Liver (tissue), 9 donors: ENCODE measurements around the gene GIGYF1. TPM values are rescaled to one million over a fixed set of nuclear protein-coding genes. Genes with fewer than 3 reads are reported as not detected.
A peak's percentile ranks its signal among the peaks of the same experiment; 100 is the strongest.

ENCODE experiments used
- DNase-seq: peaks from one replicate; pipeline ENCODE4 v3.0.0-alpha.2; 2017; ENCODE audit warnings: low spot score
- H3K27ac ChIP-seq, 2 donors: one replicate each; pipeline ENCODE4 v1.7.0; 2013; ENCODE audit warnings: inconsistent platforms in 2 of 2, low read length in 2 of 2, control low read depth in 1 of 2, low read depth in 1 of 2, mild to moderate bottlenecking in 1 of 2
- H3K27me3 ChIP-seq, 4 donors: one replicate each; pipeline versions ENCODE4 v1.6.1 to v1.7.0; 2013; ENCODE audit warnings: low read length in 3 of 4, inconsistent platforms in 1 of 4, mild to moderate bottlenecking in 1 of 4, moderate library complexity in 1 of 4; ENCODE audit not compliant: control insufficient read depth in 4 of 4, insufficient read depth in 4 of 4
- H3K36me3 ChIP-seq, 4 donors: one replicate each; pipeline versions ENCODE4 v1.6.1 to v1.7.0; 2013; ENCODE audit warnings: low read length in 3 of 4, mild to moderate bottlenecking in 3 of 4, low read depth in 1 of 4, moderate library complexity in 1 of 4; ENCODE audit not compliant: control insufficient read depth in 4 of 4, insufficient read depth in 3 of 4
- H3K4me1 ChIP-seq, 4 donors: one replicate each; pipeline versions ENCODE4 v1.6.1 to v1.7.0; 2013; ENCODE audit warnings: low read length in 3 of 4, mild to moderate bottlenecking in 3 of 4, moderate library complexity in 1 of 4; ENCODE audit not compliant: control insufficient read depth in 4 of 4, insufficient read depth in 4 of 4
- H3K4me3 ChIP-seq, 3 donors: one replicate each; pipeline versions ENCODE4 v1.6.1 to v1.7.0; 2013; ENCODE audit warnings: low read length in 3 of 3, control low read depth in 1 of 3, low read depth in 1 of 3, mild to moderate bottlenecking in 1 of 3
- H3K9ac ChIP-seq, 2 donors: one replicate each; pipeline ENCODE4 v1.7.0; 2013; ENCODE audit warnings: low read length in 2 of 2, mild to moderate bottlenecking in 2 of 2, moderate library complexity in 2 of 2, control low read depth in 1 of 2, low read depth in 1 of 2
- H3K9me3 ChIP-seq, 4 donors: one replicate each; pipeline versions ENCODE4 v1.6.1 to v1.7.0; 2013; ENCODE audit warnings: low read length in 3 of 4; ENCODE audit not compliant: control insufficient read depth in 4 of 4
- EGR1 ChIP-seq, 2 donors: IDR thresholded peaks; 2 replicates each; pipeline ENCODE4 v1.6.1; 2016 to 2018; ENCODE audit warnings: antibody characterized with exemption in 2 of 2, low read depth in 2 of 2
- FOXA1 ChIP-seq: IDR thresholded peaks from 2 replicates; pipeline ENCODE4 v1.6.1; 2016; ENCODE audit warnings: antibody characterized with exemption
- FOXA2 ChIP-seq: IDR thresholded peaks from 2 replicates; pipeline ENCODE4 v1.6.1; 2016; ENCODE audit warnings: antibody characterized with exemption
- GABPA ChIP-seq, 2 donors: IDR thresholded peaks in 1 of 2; conservative IDR thresholded peaks in 1 of 2; 2 replicates each; pipeline ENCODE4 v1.6.1; 2016; ENCODE audit warnings: antibody characterized with exemption in 2 of 2, mild to moderate bottlenecking in 1 of 2, moderate library complexity in 1 of 2
- HNF4G ChIP-seq: IDR thresholded peaks from 2 replicates; pipeline ENCODE4 v1.6.1; 2016; ENCODE audit warnings: antibody characterized with exemption
- JUND ChIP-seq, 2 donors: IDR thresholded peaks; 2 replicates each; pipeline ENCODE4 v1.6.1; 2016; ENCODE audit warnings: antibody characterized with exemption in 2 of 2
- NR2F2 ChIP-seq: IDR thresholded peaks from 2 replicates; pipeline ENCODE4 v1.6.1; 2016; ENCODE audit warnings: antibody characterized with exemption
- RAD21 ChIP-seq, 2 donors: IDR thresholded peaks; 2 replicates each; pipeline ENCODE4 v1.6.1; 2016; ENCODE audit warnings: antibody characterized with exemption in 2 of 2, mild to moderate bottlenecking in 2 of 2
- RXRA ChIP-seq, 2 donors: IDR thresholded peaks; 2 replicates each; pipeline ENCODE4 v1.6.1; 2017 to 2018; ENCODE audit warnings: antibody characterized with exemption in 2 of 2, mild to moderate bottlenecking in 1 of 2
- SP1 ChIP-seq: IDR thresholded peaks from 2 replicates; pipeline ENCODE4 v1.6.1; 2018; ENCODE audit warnings: antibody characterized with exemption, mild to moderate bottlenecking
- TAF1 ChIP-seq: conservative IDR thresholded peaks from 2 replicates; pipeline ENCODE4 v1.6.1; 2016; ENCODE audit warnings: antibody characterized with exemption, mild to moderate bottlenecking
- YY1 ChIP-seq: IDR thresholded peaks from 2 replicates; pipeline ENCODE4 v1.6.1; 2016; ENCODE audit warnings: antibody characterized with exemption, mild to moderate bottlenecking
- WGBS: extraction: QIAGEN DNeasy Blood & Tissue Kit; methylation state at CpG from one replicate; pipeline ENCODE4 v1.1.7; 2013; 5-methylcytosine and 5-hydroxymethylcytosine counted together
- polyA plus RNA-seq, 2 donors: library from polyadenylated mRNA; stranded (reverse) in 1 of 2; unstranded in 1 of 2; fragments of 200-250 nt in 1 of 2; fragments of >200 nt in 1 of 2; fragmentation: Nextera tagmentation in 1 of 2; extraction: Ambion mirVana in 1 of 2; gene quantifications; one replicate each; pipeline versions ENCODE4 v1.2.1 to v1.2.3, GENCODE V29; 2013 to 2015
- total RNA-seq, 2 donors: library from RNA; depleted of rRNA; stranded (reverse); fragments of >200 nt; gene quantifications; one replicate each; pipeline ENCODE4 v1.2.3, GENCODE V29; 2014
- TF ChIP-seq, protein P1 (sequence below): IDR thresholded peaks from 2 replicates; pipeline ENCODE4 v1.6.1; 2016; ENCODE audit warnings: antibody characterized with exemption
- TF ChIP-seq, protein P2 (sequence below): IDR thresholded peaks from 2 replicates; pipeline ENCODE4 v1.6.1; 2016; ENCODE audit warnings: antibody characterized with exemption, mild to moderate bottlenecking
- TF ChIP-seq, protein P3 (sequence below): IDR thresholded peaks from 2 replicates; pipeline ENCODE4 v1.6.1; 2016; ENCODE audit warnings: antibody characterized with exemption
- TF ChIP-seq, protein P4 (sequence below): fragments of 150-350 bp; IDR thresholded peaks from 2 replicates; pipeline ENCODE4 v1.5.1; 2017; ENCODE audit warnings: improper control_type of control experiment, low read depth, low read length; ENCODE audit not compliant: missing input control
- TF ChIP-seq, protein P5 (sequence below): IDR thresholded peaks from 2 replicates; pipeline ENCODE4 v1.6.1; 2016; ENCODE audit warnings: antibody characterized with exemption
- donor health status: healthy.
- donor health status: healthy.
- donor health status: healthy.
- donor health status: healthy.
- donor health status: healthy.

GIGYF1 gene
- total and polyA plus RNA-seq, 4 donors: 6.8 to 12.7 (median 10.1) TPM

DNA sequence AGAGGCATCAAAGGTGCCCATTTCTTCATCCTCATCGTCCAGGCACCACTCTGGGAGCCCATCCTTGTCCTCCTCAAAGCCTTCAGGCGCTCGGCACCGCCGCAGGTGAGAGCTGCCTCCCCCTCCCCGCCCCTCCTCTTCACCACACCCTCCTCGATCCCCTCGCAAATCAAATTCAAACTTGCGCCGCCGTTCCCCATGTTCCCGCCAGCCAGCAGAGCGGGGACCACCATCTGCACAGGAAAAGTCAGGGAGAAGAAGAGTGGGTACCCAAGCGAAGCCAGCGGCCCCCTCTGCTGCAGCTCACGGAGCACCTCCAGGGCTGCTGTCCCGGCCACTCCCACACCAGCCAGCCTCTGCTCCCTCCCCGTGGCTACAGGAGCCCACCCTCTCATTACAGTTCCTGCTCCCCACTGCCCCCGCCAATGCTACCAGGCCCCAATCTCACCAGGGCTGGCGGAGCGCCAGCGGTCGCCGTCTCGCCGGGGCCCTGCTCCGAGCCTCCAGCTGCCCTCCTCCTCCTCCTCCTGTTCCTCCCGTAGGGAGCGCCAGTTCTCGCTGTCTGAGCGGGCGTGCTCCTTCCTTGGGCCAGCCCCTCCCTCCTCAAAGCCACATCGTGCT is 7.7 kb downstream of the GIGYF1 start:
- H3K9me3 ChIP-seq: no peaks in the 10 kb centered on the region
- whole genome bisulfite sequencing: 89% methylated on average over 33 of the region's 33 CpGs
- H3K4me1 ChIP-seq: peaks cover 0 to 13% (median 3%) of the 10 kb centered on the region in 4 donors
- TF ChIP-seq, protein P1, sequence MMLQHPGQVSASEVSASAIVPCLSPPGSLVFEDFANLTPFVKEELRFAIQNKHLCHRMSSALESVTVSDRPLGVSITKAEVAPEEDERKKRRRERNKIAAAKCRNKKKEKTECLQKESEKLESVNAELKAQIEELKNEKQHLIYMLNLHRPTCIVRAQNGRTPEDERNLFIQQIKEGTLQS: no peak
- no peak for TF ChIP-seq GABPA (IDR thresholded peaks at IDR 0.05 in 1 of 2, conservative IDR thresholded peaks at IDR 0.05 in 1 of 2)
- no peak for TF ChIP-seq SP1
- TF ChIP-seq RXRA (IDR thresholded peaks at IDR 0.05): no peak
- no peak for TF ChIP-seq JUND (IDR thresholded peaks at IDR 0.05)
- TF ChIP-seq, protein P2, sequence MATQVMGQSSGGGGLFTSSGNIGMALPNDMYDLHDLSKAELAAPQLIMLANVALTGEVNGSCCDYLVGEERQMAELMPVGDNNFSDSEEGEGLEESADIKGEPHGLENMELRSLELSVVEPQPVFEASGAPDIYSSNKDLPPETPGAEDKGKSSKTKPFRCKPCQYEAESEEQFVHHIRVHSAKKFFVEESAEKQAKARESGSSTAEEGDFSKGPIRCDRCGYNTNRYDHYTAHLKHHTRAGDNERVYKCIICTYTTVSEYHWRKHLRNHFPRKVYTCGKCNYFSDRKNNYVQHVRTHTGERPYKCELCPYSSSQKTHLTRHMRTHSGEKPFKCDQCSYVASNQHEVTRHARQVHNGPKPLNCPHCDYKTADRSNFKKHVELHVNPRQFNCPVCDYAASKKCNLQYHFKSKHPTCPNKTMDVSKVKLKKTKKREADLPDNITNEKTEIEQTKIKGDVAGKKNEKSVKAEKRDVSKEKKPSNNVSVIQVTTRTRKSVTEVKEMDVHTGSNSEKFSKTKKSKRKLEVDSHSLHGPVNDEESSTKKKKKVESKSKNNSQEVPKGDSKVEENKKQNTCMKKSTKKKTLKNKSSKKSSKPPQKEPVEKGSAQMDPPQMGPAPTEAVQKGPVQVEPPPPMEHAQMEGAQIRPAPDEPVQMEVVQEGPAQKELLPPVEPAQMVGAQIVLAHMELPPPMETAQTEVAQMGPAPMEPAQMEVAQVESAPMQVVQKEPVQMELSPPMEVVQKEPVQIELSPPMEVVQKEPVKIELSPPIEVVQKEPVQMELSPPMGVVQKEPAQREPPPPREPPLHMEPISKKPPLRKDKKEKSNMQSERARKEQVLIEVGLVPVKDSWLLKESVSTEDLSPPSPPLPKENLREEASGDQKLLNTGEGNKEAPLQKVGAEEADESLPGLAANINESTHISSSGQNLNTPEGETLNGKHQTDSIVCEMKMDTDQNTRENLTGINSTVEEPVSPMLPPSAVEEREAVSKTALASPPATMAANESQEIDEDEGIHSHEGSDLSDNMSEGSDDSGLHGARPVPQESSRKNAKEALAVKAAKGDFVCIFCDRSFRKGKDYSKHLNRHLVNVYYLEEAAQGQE: no peak
- TF ChIP-seq NR2F2: no peak
- no peak for TF ChIP-seq HNF4G
- TF ChIP-seq EGR1 (IDR thresholded peaks at IDR 0.05; ENCODE audit: low read depth in 2 of 2): no peak
- TF ChIP-seq FOXA2: no peak
- TF ChIP-seq YY1: no peak
- no peak for TF ChIP-seq FOXA1
- TF ChIP-seq, protein P3, sequence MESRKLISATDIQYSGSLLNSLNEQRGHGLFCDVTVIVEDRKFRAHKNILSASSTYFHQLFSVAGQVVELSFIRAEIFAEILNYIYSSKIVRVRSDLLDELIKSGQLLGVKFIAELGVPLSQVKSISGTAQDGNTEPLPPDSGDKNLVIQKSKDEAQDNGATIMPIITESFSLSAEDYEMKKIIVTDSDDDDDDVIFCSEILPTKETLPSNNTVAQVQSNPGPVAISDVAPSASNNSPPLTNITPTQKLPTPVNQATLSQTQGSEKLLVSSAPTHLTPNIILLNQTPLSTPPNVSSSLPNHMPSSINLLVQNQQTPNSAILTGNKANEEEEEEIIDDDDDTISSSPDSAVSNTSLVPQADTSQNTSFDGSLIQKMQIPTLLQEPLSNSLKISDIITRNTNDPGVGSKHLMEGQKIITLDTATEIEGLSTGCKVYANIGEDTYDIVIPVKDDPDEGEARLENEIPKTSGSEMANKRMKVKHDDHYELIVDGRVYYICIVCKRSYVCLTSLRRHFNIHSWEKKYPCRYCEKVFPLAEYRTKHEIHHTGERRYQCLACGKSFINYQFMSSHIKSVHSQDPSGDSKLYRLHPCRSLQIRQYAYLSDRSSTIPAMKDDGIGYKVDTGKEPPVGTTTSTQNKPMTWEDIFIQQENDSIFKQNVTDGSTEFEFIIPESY: no peak
- TF ChIP-seq, protein P4, sequence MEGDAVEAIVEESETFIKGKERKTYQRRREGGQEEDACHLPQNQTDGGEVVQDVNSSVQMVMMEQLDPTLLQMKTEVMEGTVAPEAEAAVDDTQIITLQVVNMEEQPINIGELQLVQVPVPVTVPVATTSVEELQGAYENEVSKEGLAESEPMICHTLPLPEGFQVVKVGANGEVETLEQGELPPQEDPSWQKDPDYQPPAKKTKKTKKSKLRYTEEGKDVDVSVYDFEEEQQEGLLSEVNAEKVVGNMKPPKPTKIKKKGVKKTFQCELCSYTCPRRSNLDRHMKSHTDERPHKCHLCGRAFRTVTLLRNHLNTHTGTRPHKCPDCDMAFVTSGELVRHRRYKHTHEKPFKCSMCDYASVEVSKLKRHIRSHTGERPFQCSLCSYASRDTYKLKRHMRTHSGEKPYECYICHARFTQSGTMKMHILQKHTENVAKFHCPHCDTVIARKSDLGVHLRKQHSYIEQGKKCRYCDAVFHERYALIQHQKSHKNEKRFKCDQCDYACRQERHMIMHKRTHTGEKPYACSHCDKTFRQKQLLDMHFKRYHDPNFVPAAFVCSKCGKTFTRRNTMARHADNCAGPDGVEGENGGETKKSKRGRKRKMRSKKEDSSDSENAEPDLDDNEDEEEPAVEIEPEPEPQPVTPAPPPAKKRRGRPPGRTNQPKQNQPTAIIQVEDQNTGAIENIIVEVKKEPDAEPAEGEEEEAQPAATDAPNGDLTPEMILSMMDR: no peak
- TF ChIP-seq RAD21 (IDR thresholded peaks at IDR 0.05): no peak
- TF ChIP-seq, protein P5, sequence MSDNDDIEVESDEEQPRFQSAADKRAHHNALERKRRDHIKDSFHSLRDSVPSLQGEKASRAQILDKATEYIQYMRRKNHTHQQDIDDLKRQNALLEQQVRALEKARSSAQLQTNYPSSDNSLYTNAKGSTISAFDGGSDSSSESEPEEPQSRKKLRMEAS: no peak
- no peak for TF ChIP-seq TAF1
- no peak overlapping the region for H3K4me3 ChIP-seq
- no peak overlapping the region for H3K9ac ChIP-seq
- peak; percentile 35 for DNase-seq
- H3K27me3 ChIP-seq: no peaks in the 10 kb centered on the region
- peaks cover 0 to 55% (median 35%) of the 10 kb centered on the region in 4 donors for H3K36me3 ChIP-seq
- no peak overlapping the region for H3K27ac ChIP-seq
